Measurements from ENCODE around the gene EMX1.

The EMX1 gene

DNA sequence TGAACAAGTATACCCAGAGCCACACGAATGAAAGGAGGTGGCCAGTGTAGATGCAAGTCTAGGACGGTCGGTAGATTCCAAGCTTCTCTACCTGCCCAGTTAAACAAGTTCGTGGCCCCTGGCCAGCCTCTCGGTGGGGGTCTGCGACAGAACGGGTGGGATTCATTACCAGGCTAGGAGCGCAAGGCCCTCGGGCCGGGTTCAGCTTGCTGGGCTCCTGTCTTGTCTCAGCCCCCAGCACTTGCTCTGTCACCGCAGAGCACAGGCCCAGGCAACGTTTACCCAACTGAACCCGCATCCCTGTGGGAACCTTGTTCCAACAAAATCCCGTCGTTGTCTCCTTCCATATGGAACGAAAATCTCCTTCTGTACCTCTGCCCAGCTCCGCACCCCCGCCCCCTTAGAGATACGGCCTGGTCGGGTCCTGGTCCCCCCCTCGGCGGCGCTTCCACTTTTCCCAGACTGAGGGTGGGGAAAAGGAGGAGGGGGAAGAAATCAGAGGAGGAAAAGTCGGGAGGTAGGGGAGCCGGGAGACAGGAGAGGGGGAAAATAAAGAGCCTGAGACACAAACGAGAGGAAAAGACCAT lies 1.9 kb upstream of the EMX1 start:
- DNase-seq: no peak
- Histone ChIP-seq H3K27ac (peak overlapping the region; percentile 56), H3K9me3 (ENCODE audit: severe bottlenecking) (peaks cover 7% of the 10 kb centered on the region), H3K27me3 (ENCODE audit: insufficient read depth, low read depth, severe bottlenecking) (peaks cover 28% of the 10 kb centered on the region), H3K36me3 (no peaks in the 10 kb centered on the region), H3K4me3 (ENCODE audit: low read depth, low read length) (peak overlapping the region; percentile 55)
- no peak for TF ChIP-seq CTCF (IDR thresholded peaks at IDR 0.05; ENCODE audit: low read depth, low read length)

GRCh38 chr2:72915907-72916742 lies 1.2 kb upstream of the EMX1 start:
- Histone ChIP-seq H3K27ac (peak overlapping the region; percentile 56), H3K4me3 (ENCODE audit: low read depth, low read length) (peak overlapping the region; percentile 55), H3K36me3 (peaks cover 6% of the 10 kb centered on the region)

GRCh38 chr2:72916743-72917137 lies 579 bp upstream of the EMX1 start:
- H3K4me3 ChIP-seq (ENCODE audit: low read depth, low read length): peak overlapping the region; percentile 55
- peaks cover 32% of the 10 kb centered on the region for H3K27me3 ChIP-seq (ENCODE audit: insufficient read depth, low read depth, severe bottlenecking)
- DNase-seq: no peak

More at GRCh38 chr2:72915907-72916742, 1.2 kb upstream of the EMX1 start:
- peaks cover 7% of the 10 kb centered on the region for H3K9me3 ChIP-seq (ENCODE audit: severe bottlenecking)
- no peak for TF ChIP-seq CTCF (IDR thresholded peaks at IDR 0.05; ENCODE audit: low read depth, low read length)
- peak; percentile 91 for DNase-seq
- peaks cover 32% of the 10 kb centered on the region for H3K27me3 ChIP-seq (ENCODE audit: insufficient read depth, low read depth, severe bottlenecking)

DNA sequence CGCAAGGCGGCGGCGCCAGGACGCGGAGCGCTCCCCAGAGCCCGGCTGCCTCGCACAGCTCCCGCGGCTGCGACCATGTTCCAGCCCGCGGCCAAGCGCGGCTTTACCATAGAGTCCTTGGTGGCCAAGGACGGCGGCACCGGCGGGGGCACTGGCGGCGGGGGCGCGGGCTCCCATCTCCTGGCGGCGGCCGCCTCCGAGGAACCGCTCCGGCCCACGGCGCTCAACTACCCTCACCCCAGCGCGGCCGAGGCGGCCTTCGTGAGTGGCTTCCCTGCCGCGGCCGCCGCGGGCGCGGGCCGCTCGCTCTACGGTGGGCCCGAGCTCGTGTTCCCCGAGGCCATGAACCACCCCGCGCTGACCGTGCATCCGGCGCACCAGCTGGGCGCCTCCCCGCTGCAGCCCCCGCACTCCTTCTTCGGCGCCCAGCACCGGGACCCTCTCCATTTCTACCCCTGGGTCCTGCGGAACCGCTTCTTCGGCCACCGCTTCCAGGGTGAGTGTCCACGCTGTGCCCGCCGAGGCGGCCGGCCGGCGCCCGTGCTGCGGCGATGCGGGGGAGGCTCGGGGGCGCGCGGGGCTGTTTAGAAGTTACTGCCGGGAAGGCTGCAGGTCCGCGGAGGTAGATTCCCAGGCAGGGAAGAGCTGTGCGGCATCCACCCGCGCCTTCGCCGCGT lies 696 bp downstream of the EMX1 start:
- TF ChIP-seq CTCF (IDR thresholded peaks at IDR 0.05; ENCODE audit: low read depth, low read length): no peak
- peak; percentile 56 for DNase-seq
- peaks cover 7% of the 10 kb centered on the region for H3K9me3 ChIP-seq (ENCODE audit: severe bottlenecking)
- H3K36me3 ChIP-seq: peaks cover 14% of the 10 kb centered on the region
- peak overlapping the region; percentile 59 for H3K4me3 ChIP-seq (ENCODE audit: low read depth, low read length)
- H3K27me3 ChIP-seq (ENCODE audit: insufficient read depth, low read depth, severe bottlenecking): peaks cover 32% of the 10 kb centered on the region
- peak overlapping the region; percentile 65 for H3K27ac ChIP-seq

More at GRCh38 chr2:72916743-72917137, 579 bp upstream of the EMX1 start:
- TF ChIP-seq CTCF (IDR thresholded peaks at IDR 0.05; ENCODE audit: low read depth, low read length): no peak
- peak overlapping the region; percentile 56 for H3K27ac ChIP-seq
- H3K36me3 ChIP-seq: peaks cover 12% of the 10 kb centered on the region
- peaks cover 7% of the 10 kb centered on the region for H3K9me3 ChIP-seq (ENCODE audit: severe bottlenecking)

GRCh38 chr2:72919414-72920317 lies 2.3 kb downstream of the EMX1 start:
- Histone ChIP-seq H3K9me3 (ENCODE audit: severe bottlenecking) (peaks cover 7% of the 10 kb centered on the region), H3K27me3 (ENCODE audit: insufficient read depth, low read depth, severe bottlenecking) (peaks cover 32% of the 10 kb centered on the region), H3K36me3 (peaks cover 16% of the 10 kb centered on the region), H3K27ac (no peak overlapping the region), H3K4me3 (ENCODE audit: low read depth, low read length) (peak overlapping the region; percentile 59)
- DNase-seq: peak; percentile 65
- no peak for TF ChIP-seq CTCF (IDR thresholded peaks at IDR 0.05; ENCODE audit: low read depth, low read length)
